Upper lobe of left lung (tissue), 4 donors: ENCODE data around the gene ZNF227.
A peak's percentile ranks its signal among the peaks of the same experiment; 100 is the strongest.

Experiments
- CTCF ChIP-seq, 6 experiments: fragments of 450-650 bp in 4 of 6; fragments of 200-600 bp in 2 of 6; sonication (generic) in 2 of 6; IDR thresholded peaks; one replicate each; pipeline ENCODE4 v1.5.1; 2016 to 2019; ENCODE audit warnings: antibody characterized with exemption in 6 of 6
- POLR2AphosphoS5 ChIP-seq, 2 donors: sonication (generic); formaldehyde crosslinking; IDR thresholded peaks; one replicate each; pipeline ENCODE4 v1.5.1; 2017; ENCODE audit warnings: antibody characterized with exemption in 2 of 2

- TF ChIP-seq CTCF (IDR thresholded peaks at IDR 0.05) (no peak), POLR2AphosphoS5 (IDR thresholded peaks at IDR 0.05) (peak; percentile 81 to 83)
Measured at GRCh38 chr19:44212250-44212865, at the start of gene ZNF227.
